Measurements from ENCODE around the gene BMPR1A. TPM values are rescaled to one million over a fixed set of nuclear protein-coding genes. Genes with fewer than 3 reads are reported as not detected.

Gene BMPR1A
- total RNA-seq, 1 donor from 2014 or later: 74.2 TPM

DNA sequence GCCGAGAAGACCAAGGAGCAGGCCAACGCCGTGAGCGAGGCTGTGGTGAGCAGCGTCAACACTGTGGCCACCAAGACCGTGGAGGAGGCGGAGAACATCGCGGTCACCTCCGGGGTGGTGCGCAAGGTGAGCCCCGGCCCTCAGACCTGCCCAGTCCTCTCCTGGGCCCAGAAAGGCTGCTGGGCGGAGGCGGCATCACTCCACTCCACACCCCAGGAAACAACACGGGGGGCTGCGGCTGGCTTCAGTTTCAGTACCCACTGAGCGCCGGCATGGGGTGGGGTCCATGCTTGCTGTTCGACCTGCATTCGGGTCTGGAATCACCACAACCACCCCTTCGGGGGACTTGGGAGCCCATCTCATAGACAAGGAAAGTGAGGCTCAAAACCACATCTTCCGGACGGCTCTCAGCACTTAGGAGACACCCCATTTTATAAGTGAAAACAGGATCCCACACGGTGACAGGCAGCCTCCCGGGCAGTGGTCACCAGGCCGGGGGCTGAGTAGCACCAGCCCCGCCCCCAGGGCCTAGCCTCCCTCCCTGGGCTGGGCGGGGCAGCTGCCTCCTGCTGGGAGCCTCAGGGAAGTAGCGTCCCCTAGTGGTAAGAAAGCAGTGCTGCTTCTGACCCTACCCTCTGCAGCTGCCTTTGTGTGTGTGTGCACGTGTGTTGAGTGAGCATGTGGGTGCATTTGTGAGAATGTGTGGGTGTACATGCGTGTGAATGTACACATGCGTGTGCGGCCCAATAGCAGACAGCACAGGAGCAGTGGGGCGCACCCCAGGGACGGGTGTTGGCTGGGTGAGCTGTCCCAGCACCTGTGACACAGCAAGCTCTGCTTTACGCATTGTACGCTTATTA, 203.8 kb downstream of the BMPR1A start:
- Mint-ChIP-seq H3K4me1 (ENCODE audit: low read depth) (peaks cover 31% of the 10 kb centered on the region), H3K27me3 (ENCODE audit: low read depth) (no peaks in the 10 kb centered on the region), H3K27ac (ENCODE audit: unreplicated experiment) (no peak overlapping the region), H3K36me3 (ENCODE audit: low read depth) (no peaks in the 10 kb centered on the region), H3K4me3 (ENCODE audit: unreplicated experiment) (no peak overlapping the region), H3K9me3 (ENCODE audit: low read depth) (no peaks in the 10 kb centered on the region)
- peak; percentile 86 for DNase-seq (ENCODE audit: low spot score)
- TF ChIP-seq CTCF (IDR thresholded peaks at IDR 0.05): peak; percentile 81

GRCh38 chr10:86960863-86961434, 204.5 kb downstream of the BMPR1A start:
- no peaks in the 10 kb centered on the region for H3K36me3 Mint-ChIP-seq (ENCODE audit: low read depth)
- TF ChIP-seq CTCF (IDR thresholded peaks at IDR 0.05): no peak
- peaks cover 28% of the 10 kb centered on the region for H3K4me1 Mint-ChIP-seq (ENCODE audit: low read depth)
- H3K27me3 Mint-ChIP-seq (ENCODE audit: low read depth): no peaks in the 10 kb centered on the region
- no peak overlapping the region for H3K4me3 Mint-ChIP-seq (ENCODE audit: unreplicated experiment)
- DNase-seq (ENCODE audit: low spot score): peak; percentile 68
- H3K27ac Mint-ChIP-seq (ENCODE audit: unreplicated experiment): no peak overlapping the region
- H3K9me3 Mint-ChIP-seq (ENCODE audit: low read depth): no peaks in the 10 kb centered on the region

DNA sequence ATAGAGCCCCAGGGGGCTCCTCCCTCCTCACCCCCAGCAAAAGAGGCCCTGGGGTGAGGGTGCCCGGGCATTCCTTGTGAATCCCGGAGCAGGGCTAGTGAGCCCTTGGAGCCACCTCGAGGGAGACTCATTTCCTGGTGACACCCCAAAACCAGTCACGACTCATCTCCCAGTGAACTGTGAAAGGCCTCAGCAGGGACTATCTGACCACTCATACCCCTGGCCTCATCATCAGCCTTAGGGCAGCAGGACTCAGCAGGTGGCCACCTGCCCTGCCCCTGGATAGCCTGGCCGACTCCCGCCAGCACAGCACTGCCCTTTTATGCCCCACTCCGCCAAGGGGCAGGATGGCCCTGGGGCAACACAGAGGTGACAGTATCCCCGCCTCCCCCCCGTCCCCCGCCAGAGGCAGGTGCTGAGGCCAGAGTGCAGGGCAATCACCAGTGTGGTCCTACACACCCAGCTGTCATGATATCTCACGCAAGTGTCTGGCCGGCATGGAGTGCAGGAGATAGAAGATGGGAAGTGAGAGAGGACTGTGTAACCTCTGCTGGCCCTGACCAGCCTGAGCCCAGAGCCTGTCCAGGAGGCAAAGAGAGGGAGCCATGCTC, 205.2 kb downstream of the BMPR1A start:
- H3K36me3 Mint-ChIP-seq (ENCODE audit: low read depth): no peaks in the 10 kb centered on the region
- H3K9me3 Mint-ChIP-seq (ENCODE audit: low read depth): no peaks in the 10 kb centered on the region
- peaks cover 32% of the 10 kb centered on the region for H3K4me1 Mint-ChIP-seq (ENCODE audit: low read depth)
- H3K4me3 Mint-ChIP-seq (ENCODE audit: unreplicated experiment): no peak overlapping the region
- TF ChIP-seq CTCF (IDR thresholded peaks at IDR 0.05): no peak
- no peak overlapping the region for H3K27ac Mint-ChIP-seq (ENCODE audit: unreplicated experiment)
- peak; percentile 81 for DNase-seq (ENCODE audit: low spot score)
- H3K27me3 Mint-ChIP-seq (ENCODE audit: low read depth): no peaks in the 10 kb centered on the region

DNA sequence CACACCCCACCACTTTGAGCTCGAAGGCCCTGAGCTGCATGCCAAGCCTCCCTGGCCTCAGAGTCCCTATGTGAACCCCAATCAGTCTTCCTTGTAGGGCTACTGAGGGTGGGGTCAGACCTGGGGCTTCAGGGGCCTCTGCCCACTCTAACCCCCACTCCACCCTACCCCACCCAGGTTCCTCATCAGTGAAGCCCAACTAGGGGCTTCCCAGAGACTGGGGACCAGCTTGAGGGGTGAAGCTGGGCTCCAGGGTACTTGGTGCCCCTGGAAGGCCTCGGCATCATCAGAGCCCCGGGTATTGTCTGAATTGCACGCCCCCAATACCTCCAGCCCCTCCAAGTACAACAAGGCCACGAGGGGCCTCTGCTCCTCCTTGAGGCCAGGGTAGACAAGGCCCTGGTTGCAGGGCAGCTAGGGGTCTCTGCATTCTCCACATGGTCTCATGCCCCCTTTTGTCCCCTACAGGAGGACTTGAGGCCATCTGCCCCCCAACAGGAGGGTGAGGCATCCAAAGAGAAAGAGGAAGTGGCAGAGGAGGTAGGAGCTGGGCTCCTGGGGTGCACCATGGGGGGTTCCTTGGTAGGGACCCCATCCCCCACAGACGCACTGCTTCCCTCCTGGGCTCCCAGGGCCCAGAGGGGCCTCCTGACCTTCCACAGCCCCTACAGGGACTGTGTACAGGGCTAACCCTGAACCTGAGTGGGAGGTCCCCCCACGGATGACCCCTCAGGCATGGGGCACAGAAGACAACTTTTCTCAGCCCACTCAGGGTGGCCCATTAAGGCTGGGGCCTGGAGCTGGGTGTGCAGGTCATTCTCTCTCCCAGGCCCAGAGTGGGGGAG, 205.9 kb downstream of the BMPR1A start:
- DNase-seq (ENCODE audit: low spot score): peak; percentile 76
- Mint-ChIP-seq H3K9me3 (ENCODE audit: low read depth) (no peaks in the 10 kb centered on the region), H3K4me3 (ENCODE audit: unreplicated experiment) (no peak overlapping the region), H3K27ac (ENCODE audit: unreplicated experiment) (no peak overlapping the region), H3K27me3 (ENCODE audit: low read depth) (no peaks in the 10 kb centered on the region), H3K4me1 (ENCODE audit: low read depth) (peaks cover 27% of the 10 kb centered on the region), H3K36me3 (ENCODE audit: low read depth) (no peaks in the 10 kb centered on the region)
- TF ChIP-seq CTCF (IDR thresholded peaks at IDR 0.05): no peak

DNA sequence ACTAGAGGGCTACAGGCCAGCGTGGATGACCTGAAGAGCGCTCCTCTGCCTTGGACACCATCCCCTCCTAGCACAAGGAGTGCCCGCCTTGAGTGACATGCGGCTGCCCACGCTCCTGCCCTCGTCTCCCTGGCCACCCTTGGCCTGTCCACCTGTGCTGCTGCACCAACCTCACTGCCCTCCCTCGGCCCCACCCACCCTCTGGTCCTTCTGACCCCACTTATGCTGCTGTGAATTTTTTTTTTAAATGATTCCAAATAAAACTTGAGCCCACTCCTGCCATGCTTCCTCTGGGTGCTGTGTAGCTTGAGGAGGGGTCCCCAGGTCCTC, 206.5 kb downstream of the BMPR1A start:
- no peak for TF ChIP-seq CTCF (IDR thresholded peaks at IDR 0.05)
- Mint-ChIP-seq H3K27me3 (ENCODE audit: low read depth) (no peaks in the 10 kb centered on the region), H3K27ac (ENCODE audit: unreplicated experiment) (no peak overlapping the region), H3K36me3 (ENCODE audit: low read depth) (no peaks in the 10 kb centered on the region), H3K4me1 (ENCODE audit: low read depth) (peaks cover 23% of the 10 kb centered on the region), H3K4me3 (ENCODE audit: unreplicated experiment) (no peak overlapping the region), H3K9me3 (ENCODE audit: low read depth) (no peaks in the 10 kb centered on the region)
- DNase-seq (ENCODE audit: low spot score): no peak

Measured in chondrocyte (in vitro differentiated cells).